OCI-LY7 (cell line): ENCODE measurements around the gene MRC1. TPM values are rescaled to one million over a fixed set of nuclear protein-coding genes. Genes with fewer than 3 reads are reported as not detected.

ENCODE experiments used
- BruUV-seq: library from RNA; stranded (reverse); fragments of 400-500 nt; replicated peaks from 2 replicates; lab custom pipeline; 2021; lab: Mats Ljungman, UMichigan
- CTCF ChIA-PET: fragments of 300-600 bp; sonication (Branson Sonifier 250); formaldehyde crosslinking; loops from one replicate; lab custom pipeline; 2022; ENCODE audit warnings: antibody characterized with exemption; ENCODE audit not compliant: unreplicated experiment; lab: Charles Lee
- POLR2A ChIA-PET: fragments of 300-600 bp; sonication (Branson Sonifier 250); formaldehyde crosslinking; loops from one replicate; lab custom pipeline; 2022; ENCODE audit warnings: antibody characterized with exemption; lab: Charles Lee
- DNase-seq: peaks from one replicate; pipeline ENCODE4 v3.0.0-alpha.2; 2015; ENCODE audit warnings: low spot score
- H2AFZ ChIP-seq: fragments of 200-600 bp; sonication (generic), shearing (Covaris generic); 2 replicates; pipeline ENCODE4 v1.6.1; 2014; ENCODE audit warnings: mild to moderate bottlenecking, antibody characterized with exemption, low read length, moderate library complexity
- H3K27ac ChIP-seq: fragments of 200-600 bp; sonication (generic); 2 replicates; pipeline ENCODE4 v1.5.1; 2014; ENCODE audit warnings: mixed run types, low read depth, mild to moderate bottlenecking, moderate library complexity, low read length, inconsistent platforms; ENCODE audit not compliant: poor library complexity, severe bottlenecking
- H3K36me3 ChIP-seq: fragments of 200-600 bp; sonication (generic); 2 replicates; pipeline ENCODE4 v1.6.1; 2014; ENCODE audit warnings: mild to moderate bottlenecking, antibody characterized with exemption, low read length, moderate library complexity, mixed read lengths; ENCODE audit not compliant: insufficient read depth
- H3K4me1 ChIP-seq: fragments of 200-600 bp; sonication (generic); 2 replicates; pipeline ENCODE4 v1.5.1; 2014; ENCODE audit warnings: mild to moderate bottlenecking, low read length; ENCODE audit not compliant: insufficient read depth, poor library complexity, severe bottlenecking
- H3K4me2 ChIP-seq: fragments of 200-600 bp; sonication (generic); 2 replicates; pipeline ENCODE4 v1.6.1; 2014; ENCODE audit warnings: mild to moderate bottlenecking, low read length
- H3K4me3 ChIP-seq: fragments of 200-600 bp; sonication (generic); 2 replicates; pipeline ENCODE4 v1.5.1; 2014; ENCODE audit warnings: mild to moderate bottlenecking, low read depth, low read length; ENCODE audit not compliant: poor library complexity, severe bottlenecking
- H3K79me2 ChIP-seq: fragments of 200-600 bp; sonication (generic); 2 replicates; pipeline ENCODE4 v1.6.1; 2016; ENCODE audit warnings: low read depth, mild to moderate bottlenecking, low read length, moderate library complexity, mixed read lengths; ENCODE audit not compliant: insufficient read depth
- H3K9me2 ChIP-seq: fragments of 200-600 bp; sonication (generic); 2 replicates; pipeline ENCODE4 v1.6.1; 2016; ENCODE audit warnings: mild to moderate bottlenecking, low read length, mixed read lengths; ENCODE audit not compliant: insufficient read depth
- H3K9me3 ChIP-seq: fragments of 200-600 bp; sonication (generic); 2 replicates; pipeline ENCODE4 v1.6.1; 2014; ENCODE audit warnings: mild to moderate bottlenecking, mixed run types, low read length, mixed read lengths
- H4K20me1 ChIP-seq: fragments of 200-600 bp; sonication (generic); 2 replicates; pipeline ENCODE4 v1.6.1; 2014; ENCODE audit warnings: mild to moderate bottlenecking, antibody characterized with exemption, low read length, moderate library complexity, mixed read lengths; ENCODE audit not compliant: insufficient read depth
- CTCF ChIP-seq: fragments of 200-600 bp; sonication (generic); conservative IDR thresholded peaks from 2 replicates; pipeline ENCODE4 v1.5.1; 2014; ENCODE audit warnings: mild to moderate bottlenecking, antibody characterized with exemption, low read length, moderate library complexity, mixed read lengths
- EZH2phosphoT487 ChIP-seq: fragments of 200-600 bp; sonication (generic); IDR thresholded peaks from 2 replicates; pipeline ENCODE4 v1.6.1; 2018; ENCODE audit warnings: low read depth, borderline replicate concordance, mild to moderate bottlenecking, mixed run types, antibody characterized with exemption, low read length, moderate library complexity, mixed read lengths
- intact Hi-C: fragments of 100-400 bp; cut with micrococcal nuclease; formaldehyde crosslinking; loops from one replicate; pipeline ENCODE4 v1.10.0; 2022; ENCODE audit not compliant: unreplicated experiment
- total RNA-seq, 2 experiments: library from RNA; depleted of rRNA in 1 of 2; stranded (reverse); fragments of >200 nt in 1 of 2; shearing (Covaris generic) in 1 of 2; gene quantifications; 2 replicates each; pipeline ENCODE4 v1.2.3, GENCODE V29; 2014 to 2022

Gene MRC1
- total RNA-seq, 2 experiments from 2014 or later = not detected

GRCh38 chr10:17783751-17784150 is 25.4 kb upstream of the MRC1 start:
- H3K27ac ChIP-seq = no peak overlapping the region
- no peak overlapping the region for H3K4me3 ChIP-seq
- no TSS peak for BruUV-seq
- no peaks in the 10 kb centered on the region for H3K4me1 ChIP-seq
- H3K4me2 ChIP-seq = no peak overlapping the region
- ChIA-PET POLR2A (no interaction called here), CTCF (no interaction called here)
- no peaks in the 10 kb centered on the region for H4K20me1 ChIP-seq
- H3K9me3 ChIP-seq = no peaks in the 10 kb centered on the region
- H3K9me2 ChIP-seq = no peaks in the 10 kb centered on the region
- no peaks in the 10 kb centered on the region for H3K36me3 ChIP-seq
- no peaks in the 10 kb centered on the region for H3K79me2 ChIP-seq
- intact Hi-C loops = no loop called here
- no peak for TF ChIP-seq CTCF
- TF ChIP-seq EZH2phosphoT487 = no peak
- no peak for DNase-seq
- H2AFZ ChIP-seq = no peak overlapping the region

- ChIA-PET CTCF (no interaction called here), POLR2A (interaction anchor here (0.6 kb wide), 2 partner anchors 262 to 626 kb away, joined by 3 read pairs; no protein-coding TSS in a partner anchor)
- Histone ChIP-seq H3K4me3 (no peak overlapping the region), H3K79me2 (no peaks in the 10 kb centered on the region), H3K36me3 (no peaks in the 10 kb centered on the region), H3K9me2 (no peaks in the 10 kb centered on the region), H3K4me1 (no peaks in the 10 kb centered on the region), H3K27ac (no peak overlapping the region), H2AFZ (no peak overlapping the region), H4K20me1 (no peaks in the 10 kb centered on the region), H3K9me3 (no peaks in the 10 kb centered on the region), H3K4me2 (no peak overlapping the region)
- no TSS peak for BruUV-seq
- intact Hi-C loops = no loop called here
- no peak for TF ChIP-seq CTCF
- TF ChIP-seq EZH2phosphoT487 = no peak
- DNase-seq = no peak
Measured at GRCh38 chr10:17784688-17785087, 24.5 kb upstream of the MRC1 start.

GRCh38 chr10:17785276-17785930 is 23.7 kb upstream of the MRC1 start:
- ChIA-PET POLR2A (interaction anchor here (0.6 to 0.8 kb wide), 4 partner anchors 9 to 627 kb away, joined by 3 to 5 read pairs (median 3); no protein-coding TSS in a partner anchor), CTCF (no interaction called here)
- Histone ChIP-seq H3K4me2 (no peak overlapping the region), H3K36me3 (no peaks in the 10 kb centered on the region), H4K20me1 (no peaks in the 10 kb centered on the region), H2AFZ (no peak overlapping the region), H3K9me2 (no peaks in the 10 kb centered on the region), H3K79me2 (no peaks in the 10 kb centered on the region), H3K4me1 (no peaks in the 10 kb centered on the region), H3K27ac (no peak overlapping the region), H3K9me3 (no peaks in the 10 kb centered on the region), H3K4me3 (no peak overlapping the region)
- no peak for TF ChIP-seq CTCF
- no peak for TF ChIP-seq EZH2phosphoT487
- no TSS peak for BruUV-seq
- DNase-seq = no peak
- intact Hi-C loops = no loop called here
